Aortic smooth muscle cell (primary cell): ENCODE data around the gene NPIPB2. TPM values are rescaled to one million over a fixed set of nuclear protein-coding genes. Genes with fewer than 3 reads are reported as not detected.

Experiments
- total RNA-seq: library from RNA; depleted of rRNA; stranded (reverse); fragments of >200 nt; gene quantifications from 2 replicates; pipeline ENCODE4 v1.2.3, GENCODE V29; 2014

NPIPB2 gene
- total RNA-seq, result 3.7 and 6.6 TPM in 2 replicates

DNA sequence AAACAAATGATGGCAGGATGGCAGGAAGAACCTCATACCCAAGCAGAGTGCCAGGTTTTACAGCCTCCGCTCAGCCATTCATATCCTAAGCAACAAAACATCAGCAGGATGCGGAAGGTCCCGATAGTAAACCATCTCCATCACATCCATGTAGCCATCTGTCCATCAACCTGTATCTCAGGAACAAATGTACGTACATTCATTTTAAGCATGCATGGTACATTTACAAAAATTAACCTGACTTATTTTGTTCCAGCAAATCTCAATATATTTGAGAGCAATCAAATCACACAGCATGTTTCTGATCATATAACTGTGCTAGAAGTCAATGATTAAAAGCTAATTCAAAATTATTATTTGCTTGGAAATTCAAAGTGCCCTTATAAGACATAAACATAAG, at the start of gene NPIPB2:
NPIPB2 (minus strand) TSS at position 101 of the 400 bp plus-strand sequence; CDS start at position 101, 0 bp downstream.

GRCh38 chr16:11964761-11965551, 23.1 kb upstream of the NPIPB2 start, which contains the start of gene TNFRSF17:
TSS of gene TNFRSF17 (plus strand) at chr16:11965210. CDS start at chr16:11965325, 115 bp downstream.

GRCh38 chr16:11915644-11916523, 26.0 kb downstream of the NPIPB2 start, which contains the start of gene GSPT1:
TSS of gene GSPT1 (minus strand) at chr16:11915956. CDS start at chr16:11915720, 236 bp downstream.

Other genes starting within 250 kb of the NPIPB2 start
- gene TXNDC11, start 199.2 kb downstream of the NPIPB2 start, total RNA-seq, result 24.4 and 35.5 TPM in 2 replicates
- 37.1 and 45.1 TPM in 2 replicates for gene ZC3H7A, start 144.8 kb downstream of the NPIPB2 start, total RNA-seq
- gene RSL1D1, start 90.5 kb downstream of the NPIPB2 start, total RNA-seq, result 65.7 and 69.8 TPM in 2 replicates
- 54.3 and 64.2 TPM in 2 replicates for gene GSPT1, start 26.1 kb downstream of the NPIPB2 start, total RNA-seq
- gene TNFRSF17, start 23.2 kb upstream of the NPIPB2 start, total RNA-seq, result not detected in 2 replicates
- 14.4 and 17.3 TPM in 2 replicates for gene SNX29, start 34.7 kb upstream of the NPIPB2 start, total RNA-seq